Inflammatory macrophage treated with lipopolysaccharide for 1 hour (primary cell): ENCODE measurements around the gene AEN.
A peak's percentile ranks its signal among the peaks of the same experiment; 100 is the strongest.

Experiments used
- DNase-seq, 2 donors: peaks; one replicate each; pipeline ENCODE4 v3.0.0-alpha.2; 2020 to 2022

Gene AEN

GRCh38 chr15:88615303-88616107 lies 5.6 kb upstream of the AEN start:
- DNase-seq: no peak

- DNase-seq: no peak
These were observed 4.9 kb upstream of the AEN start for GRCh38 chr15:88616240-88616639.

GRCh38 chr15:88617031-88617722 lies 4.0 kb upstream of the AEN start:
- DNase-seq: no peak

GRCh38 chr15:88617790-88618189 lies 3.4 kb upstream of the AEN start:
- DNase-seq: no peak

- no peak for DNase-seq
These were observed 2.5 kb upstream of the AEN start for GRCh38 chr15:88618686-88619085.

GRCh38 chr15:88619796-88620195 lies 1.3 kb upstream of the AEN start:
- DNase-seq: no peak

GRCh38 chr15:88621789-88622604 lies 857 bp downstream of the AEN start:
- peak; percentile 19 to 48 for DNase-seq

GRCh38 chr15:88622605-88622975 lies 1.4 kb downstream of the AEN start:
- DNase-seq: no peak

GRCh38 chr15:88623061-88623460 lies 1.9 kb downstream of the AEN start:
- DNase-seq: peak; percentile 67 to 71

GRCh38 chr15:88623632-88624031 lies 2.5 kb downstream of the AEN start:
- DNase-seq: no peak

- peak in 1 of 2 donors; percentile 41 for DNase-seq
These were observed 3.2 kb downstream of the AEN start for GRCh38 chr15:88624156-88624970.

- DNase-seq: no peak
These were observed 3.9 kb downstream of the AEN start for GRCh38 chr15:88624971-88625490.

GRCh38 chr15:88625943-88626741 lies 5.0 kb downstream of the AEN start:
- no peak for DNase-seq

GRCh38 chr15:88627463-88627862 lies 6.3 kb downstream of the AEN start:
- DNase-seq: no peak

GRCh38 chr15:88628018-88628654 lies 7.0 kb downstream of the AEN start:
- no peak for DNase-seq

GRCh38 chr15:88629071-88629470 lies 7.9 kb downstream of the AEN start:
- no peak for DNase-seq

GRCh38 chr15:88630141-88630721 lies 9.1 kb downstream of the AEN start:
- DNase-seq: no peak

GRCh38 chr15:88630798-88631463 lies 9.8 kb downstream of the AEN start:
- no peak for DNase-seq

GRCh38 chr15:88631464-88632028 lies 10.4 kb downstream of the AEN start:
- no peak for DNase-seq

GRCh38 chr15:88632797-88633196 lies 11.7 kb downstream of the AEN start:
- peak in 1 of 2 donors; percentile 36 for DNase-seq
